ENCODE data around the gene MAPK1.
"Not testable (repeated sequence)": the region's sequence is repeated elsewhere in the genome, so short reads cannot be mapped to it uniquely, and the experiment has no call there.

MAPK1 gene

GRCh38 chr22:21790849-21791610, 76.4 kb downstream of the MAPK1 start:
- not testable (repeated sequence) for H3K4me2 ChIP-seq (ENCODE audit: low read length); H3K27me3 ChIP-seq (ENCODE audit: insufficient read depth, low read length, poor library complexity); H3K23ac ChIP-seq (ENCODE audit: low read length); DNase-seq; H2BK15ac ChIP-seq (replicated peaks; ENCODE audit: low read depth); H2BK120ac ChIP-seq (ENCODE audit: low read depth, low read length); H4K5ac ChIP-seq (ENCODE audit: low read length); H3K79me1 ChIP-seq (ENCODE audit: low read length); H3K56ac ChIP-seq (ENCODE audit: low read length); H3K9ac ChIP-seq (ENCODE audit: low read length); H3K4ac ChIP-seq (ENCODE audit: low read depth, low read length); H3K79me2 ChIP-seq (ENCODE audit: control insufficient read depth, insufficient read depth, low read length); H3K4me3 ChIP-seq (ENCODE audit: low read length); H3K4me1 ChIP-seq (ENCODE audit: control insufficient read depth, low read depth, low read length); H3K18ac ChIP-seq (ENCODE audit: low read length); H3K27ac ChIP-seq (ENCODE audit: low read depth, low read length); H4K8ac ChIP-seq (ENCODE audit: low read depth, low read length); H2BK5ac ChIP-seq (ENCODE audit: low read length); H3K36me3 ChIP-seq (ENCODE audit: control insufficient read depth, insufficient read depth, low read length); H2AK5ac ChIP-seq (ENCODE audit: low read length)
- WGBS (ENCODE audit: extremely low coverage, insufficient coverage, low lambda C conversion rate): no CpG with 5 or more reads among the region's 11 CpGs

GRCh38 chr22:21790359-21790758, 77.1 kb downstream of the MAPK1 start:
- Histone ChIP-seq H2AK5ac (ENCODE audit: low read length) (no peak overlapping the region), H3K4me1 (ENCODE audit: control insufficient read depth, low read depth, low read length) (no peaks in the 10 kb centered on the region), H3K36me3 (ENCODE audit: control insufficient read depth, insufficient read depth, low read length) (no peaks in the 10 kb centered on the region)

GRCh38 chr22:21787565-21787964, 79.9 kb downstream of the MAPK1 start:
- not testable (repeated sequence) for DNase-seq; H3K4me3 ChIP-seq (ENCODE audit: low read length); H2BK15ac ChIP-seq (replicated peaks; ENCODE audit: low read depth); H3K27me3 ChIP-seq (ENCODE audit: insufficient read depth, low read length, poor library complexity); H3K79me2 ChIP-seq (ENCODE audit: control insufficient read depth, insufficient read depth, low read length); H2BK120ac ChIP-seq (ENCODE audit: low read depth, low read length); H3K4me2 ChIP-seq (ENCODE audit: low read length); H3K27ac ChIP-seq (ENCODE audit: low read depth, low read length); H2AK5ac ChIP-seq (ENCODE audit: low read length); H3K18ac ChIP-seq (ENCODE audit: low read length); H3K36me3 ChIP-seq (ENCODE audit: control insufficient read depth, insufficient read depth, low read length); H2BK5ac ChIP-seq (ENCODE audit: low read length); H3K79me1 ChIP-seq (ENCODE audit: low read length); H3K23ac ChIP-seq (ENCODE audit: low read length); H4K8ac ChIP-seq (ENCODE audit: low read depth, low read length); H4K5ac ChIP-seq (ENCODE audit: low read length); H3K4ac ChIP-seq (ENCODE audit: low read depth, low read length); H3K4me1 ChIP-seq (ENCODE audit: control insufficient read depth, low read depth, low read length); H3K56ac ChIP-seq (ENCODE audit: low read length); H3K9ac ChIP-seq (ENCODE audit: low read length)
- no CpG with 5 or more reads among the region's 10 CpGs for WGBS (ENCODE audit: extremely low coverage, insufficient coverage, low lambda C conversion rate)

More at GRCh38 chr22:21790359-21790758, 77.1 kb downstream of the MAPK1 start:
- Histone ChIP-seq H3K4me2 (ENCODE audit: low read length) (no peak overlapping the region), H3K79me2 (ENCODE audit: control insufficient read depth, insufficient read depth, low read length) (no peaks in the 10 kb centered on the region), H2BK15ac (replicated peaks; ENCODE audit: low read depth) (no peak overlapping the region), H3K56ac (ENCODE audit: low read length) (no peak overlapping the region), H2BK5ac (ENCODE audit: low read length) (no peak overlapping the region), H4K8ac (ENCODE audit: low read depth, low read length) (no peak overlapping the region), H3K4me3 (ENCODE audit: low read length) (no peak overlapping the region), H3K27me3 (ENCODE audit: insufficient read depth, low read length, poor library complexity) (no peaks in the 10 kb centered on the region), H4K5ac (ENCODE audit: low read length) (no peak overlapping the region), H2BK120ac (ENCODE audit: low read depth, low read length) (no peak overlapping the region), H3K18ac (ENCODE audit: low read length) (no peak overlapping the region), H3K79me1 (ENCODE audit: low read length) (no peaks in the 10 kb centered on the region), H3K23ac (ENCODE audit: low read length) (no peak overlapping the region), H3K4ac (ENCODE audit: low read depth, low read length) (no peak overlapping the region), H3K27ac (ENCODE audit: low read depth, low read length) (no peak overlapping the region), H3K9ac (ENCODE audit: low read length) (no peak overlapping the region)
- DNase-seq: no peak

GRCh38 chr22:21780259-21780658, 87.2 kb downstream of the MAPK1 start:
- peaks cover 3% of the 10 kb centered on the region for H3K36me3 ChIP-seq (ENCODE audit: control insufficient read depth, insufficient read depth, low read length)
- H3K4me3 ChIP-seq (ENCODE audit: low read length): no peak overlapping the region
- no peak overlapping the region for H3K4me2 ChIP-seq (ENCODE audit: low read length)
- no peak overlapping the region for H2BK120ac ChIP-seq (ENCODE audit: low read depth, low read length)
- no peak overlapping the region for H3K18ac ChIP-seq (ENCODE audit: low read length)
- no peaks in the 10 kb centered on the region for H3K27me3 ChIP-seq (ENCODE audit: insufficient read depth, low read length, poor library complexity)
- H2BK5ac ChIP-seq (ENCODE audit: low read length): no peak overlapping the region
- H3K4ac ChIP-seq (ENCODE audit: low read depth, low read length): no peak overlapping the region
- H4K5ac ChIP-seq (ENCODE audit: low read length): no peak overlapping the region
- H3K4me1 ChIP-seq (ENCODE audit: control insufficient read depth, low read depth, low read length): no peaks in the 10 kb centered on the region
- no peak overlapping the region for H3K23ac ChIP-seq (ENCODE audit: low read length)
- no peak overlapping the region for H2AK5ac ChIP-seq (ENCODE audit: low read length)
- DNase-seq: no peak
- H4K8ac ChIP-seq (ENCODE audit: low read depth, low read length): no peak overlapping the region
- H3K79me1 ChIP-seq (ENCODE audit: low read length): peaks cover 2% of the 10 kb centered on the region
- H3K56ac ChIP-seq (ENCODE audit: low read length): no peak overlapping the region
- no peaks in the 10 kb centered on the region for H3K79me2 ChIP-seq (ENCODE audit: control insufficient read depth, insufficient read depth, low read length)
- H3K9ac ChIP-seq (ENCODE audit: low read length): no peak overlapping the region
- no peak overlapping the region for H2BK15ac ChIP-seq (replicated peaks; ENCODE audit: low read depth)
- no CpG with 5 or more reads among the region's 2 CpGs for WGBS (ENCODE audit: extremely low coverage, insufficient coverage, low lambda C conversion rate)
- H3K27ac ChIP-seq (ENCODE audit: low read depth, low read length): no peak overlapping the region

- no peak overlapping the region for H3K23ac ChIP-seq (ENCODE audit: low read length)
- no peak overlapping the region for H3K4ac ChIP-seq (ENCODE audit: low read depth, low read length)
- no peak overlapping the region for H2BK15ac ChIP-seq (replicated peaks; ENCODE audit: low read depth)
- no peak overlapping the region for H3K18ac ChIP-seq (ENCODE audit: low read length)
- H3K9ac ChIP-seq (ENCODE audit: low read length): no peak overlapping the region
- H2BK5ac ChIP-seq (ENCODE audit: low read length): no peak overlapping the region
- no peak overlapping the region for H4K5ac ChIP-seq (ENCODE audit: low read length)
- H3K56ac ChIP-seq (ENCODE audit: low read length): no peak overlapping the region
- no peak for DNase-seq
- no peaks in the 10 kb centered on the region for H3K4me1 ChIP-seq (ENCODE audit: control insufficient read depth, low read depth, low read length)
- no peak overlapping the region for H3K4me3 ChIP-seq (ENCODE audit: low read length)
- H3K79me2 ChIP-seq (ENCODE audit: control insufficient read depth, insufficient read depth, low read length): no peaks in the 10 kb centered on the region
- H3K27me3 ChIP-seq (ENCODE audit: insufficient read depth, low read length, poor library complexity): no peaks in the 10 kb centered on the region
- peaks cover 3% of the 10 kb centered on the region for H3K36me3 ChIP-seq (ENCODE audit: control insufficient read depth, insufficient read depth, low read length)
- no CpG with 5 or more reads among the region's 2 CpGs for WGBS (ENCODE audit: extremely low coverage, insufficient coverage, low lambda C conversion rate)
- H3K4me2 ChIP-seq (ENCODE audit: low read length): no peak overlapping the region
- no peak overlapping the region for H3K27ac ChIP-seq (ENCODE audit: low read depth, low read length)
- H2BK120ac ChIP-seq (ENCODE audit: low read depth, low read length): no peak overlapping the region
- no peak overlapping the region for H4K8ac ChIP-seq (ENCODE audit: low read depth, low read length)
- H2AK5ac ChIP-seq (ENCODE audit: low read length): no peak overlapping the region
- peaks cover 2% of the 10 kb centered on the region for H3K79me1 ChIP-seq (ENCODE audit: low read length)
Measured at GRCh38 chr22:21779444-21779843, 88.0 kb downstream of the MAPK1 start.

All from mesendoderm (in vitro differentiated cells).